Upper lobe of left lung (tissue), 4 donors: ENCODE data around the gene LPCAT3.

ENCODE experiments used
- CTCF ChIP-seq, 6 experiments: fragments of 450-650 bp in 4 of 6; fragments of 200-600 bp in 2 of 6; sonication (generic) in 2 of 6; IDR thresholded peaks; one replicate each; pipeline ENCODE4 v1.5.1; 2016 to 2019; ENCODE audit warnings: antibody characterized with exemption in 6 of 6
- POLR2A ChIP-seq, 4 donors: fragments of 450-650 bp; IDR thresholded peaks; one replicate each; pipeline ENCODE4 v1.5.1; 2016 to 2017; ENCODE audit warnings: antibody characterized with exemption in 4 of 4, mild to moderate bottlenecking in 2 of 4

GRCh38 chr12:6978611-6979011, 39.7 kb downstream of the LPCAT3 start:
- TF ChIP-seq CTCF (IDR thresholded peaks at IDR 0.05) (peak in 1 of 6 experiments; percentile 22), POLR2A (IDR thresholded peaks at IDR 0.05) (peak in 1 of 4 donors; percentile 51)
